ENCODE results near the gene KAT7. TPM values are rescaled to one million over a fixed set of nuclear protein-coding genes. Genes with fewer than 3 reads are reported as not detected.

KAT7 gene
- polyA plus RNA-seq, 2 donors = 5.7 to 11.8 TPM

GRCh38 chr17:49873466-49873865 is 85.0 kb downstream of the KAT7 start:
- Histone ChIP-seq H3K9me3 (ENCODE audit: control insufficient read depth in 2 of 2, insufficient read depth in 1 of 2, low read depth in 1 of 2, low read length in 1 of 2) (no peaks in the 10 kb centered on the region), H3K4me1 (ENCODE audit: control insufficient read depth in 2 of 2, insufficient read depth in 2 of 2, low read length in 1 of 2) (peaks cover 0 to 4% of the 10 kb centered on the region in 2 donors), H3K27me3 (ENCODE audit: control insufficient read depth in 1 of 2, insufficient read depth in 2 of 2, low read length in 2 of 2) (no peaks in the 10 kb centered on the region), H3K36me3 (ENCODE audit: control insufficient read depth in 2 of 2, insufficient read depth in 2 of 2, low read length in 1 of 2) (no peaks in the 10 kb centered on the region), H3K27ac (ENCODE audit: low read depth in 2 of 2, low read length in 1 of 2) (no peak overlapping the region), H3K4me3 (ENCODE audit: low read depth in 1 of 2, low read length in 2 of 2) (no peak overlapping the region)
- 63 to 76% methylated on average over 6 of the region's 6 CpGs for WGBS, 2 donors

- no peaks in the 10 kb centered on the region for H3K27me3 ChIP-seq (ENCODE audit: control insufficient read depth in 1 of 2, insufficient read depth in 2 of 2, low read length in 2 of 2)
- no peak overlapping the region for H3K27ac ChIP-seq (ENCODE audit: low read depth in 2 of 2, low read length in 1 of 2)
- WGBS, 2 donors = 73 to 84% methylated on average over 3 of the region's 3 CpGs
- no peak overlapping the region for H3K4me3 ChIP-seq (ENCODE audit: low read depth in 1 of 2, low read length in 2 of 2)
- H3K36me3 ChIP-seq (ENCODE audit: control insufficient read depth in 2 of 2, insufficient read depth in 2 of 2, low read length in 1 of 2) = no peaks in the 10 kb centered on the region
- peaks cover 0 to 4% of the 10 kb centered on the region in 2 donors for H3K4me1 ChIP-seq (ENCODE audit: control insufficient read depth in 2 of 2, insufficient read depth in 2 of 2, low read length in 1 of 2)
- no peaks in the 10 kb centered on the region for H3K9me3 ChIP-seq (ENCODE audit: control insufficient read depth in 2 of 2, insufficient read depth in 1 of 2, low read depth in 1 of 2, low read length in 1 of 2)
These were observed 85.4 kb downstream of the KAT7 start for GRCh38 chr17:49873926-49874325.

- Histone ChIP-seq H3K9me3 (ENCODE audit: control insufficient read depth in 2 of 2, insufficient read depth in 1 of 2, low read depth in 1 of 2, low read length in 1 of 2) (no peaks in the 10 kb centered on the region), H3K4me3 (ENCODE audit: low read depth in 1 of 2, low read length in 2 of 2) (no peak overlapping the region), H3K27me3 (ENCODE audit: control insufficient read depth in 1 of 2, insufficient read depth in 2 of 2, low read length in 2 of 2) (no peaks in the 10 kb centered on the region), H3K36me3 (ENCODE audit: control insufficient read depth in 2 of 2, insufficient read depth in 2 of 2, low read length in 1 of 2) (no peaks in the 10 kb centered on the region), H3K4me1 (ENCODE audit: control insufficient read depth in 2 of 2, insufficient read depth in 2 of 2, low read length in 1 of 2) (peaks cover 0 to 4% of the 10 kb centered on the region in 2 donors), H3K27ac (ENCODE audit: low read depth in 2 of 2, low read length in 1 of 2) (no peak overlapping the region)
- WGBS, 2 donors = 60 to 74% methylated on average over 2 of the region's 2 CpGs
These were observed 86.4 kb downstream of the KAT7 start for GRCh38 chr17:49874911-49875310.

- Histone ChIP-seq H3K27ac (ENCODE audit: low read depth in 2 of 2, low read length in 1 of 2) (no peak overlapping the region), H3K4me3 (ENCODE audit: low read depth in 1 of 2, low read length in 2 of 2) (no peak overlapping the region), H3K4me1 (ENCODE audit: control insufficient read depth in 2 of 2, insufficient read depth in 2 of 2, low read length in 1 of 2) (peaks cover 0 to 4% of the 10 kb centered on the region in 2 donors), H3K9me3 (ENCODE audit: control insufficient read depth in 2 of 2, insufficient read depth in 1 of 2, low read depth in 1 of 2, low read length in 1 of 2) (no peaks in the 10 kb centered on the region), H3K27me3 (ENCODE audit: control insufficient read depth in 1 of 2, insufficient read depth in 2 of 2, low read length in 2 of 2) (no peaks in the 10 kb centered on the region), H3K36me3 (ENCODE audit: control insufficient read depth in 2 of 2, insufficient read depth in 2 of 2, low read length in 1 of 2) (no peaks in the 10 kb centered on the region)
- WGBS, 2 donors = 50 to 56% methylated on average over 9 of the region's 9 CpGs
These were observed 87.2 kb downstream of the KAT7 start for GRCh38 chr17:49875685-49876084.

- H3K36me3 ChIP-seq (ENCODE audit: control insufficient read depth in 2 of 2, insufficient read depth in 2 of 2, low read length in 1 of 2) = no peaks in the 10 kb centered on the region
- 67 to 75% methylated on average over 14 of the region's 14 CpGs for WGBS, 2 donors
- no peak overlapping the region for H3K4me3 ChIP-seq (ENCODE audit: low read depth in 1 of 2, low read length in 2 of 2)
- no peaks in the 10 kb centered on the region for H3K9me3 ChIP-seq (ENCODE audit: control insufficient read depth in 2 of 2, insufficient read depth in 1 of 2, low read depth in 1 of 2, low read length in 1 of 2)
- H3K4me1 ChIP-seq (ENCODE audit: control insufficient read depth in 2 of 2, insufficient read depth in 2 of 2, low read length in 1 of 2) = no peaks in the 10 kb centered on the region
- H3K27me3 ChIP-seq (ENCODE audit: control insufficient read depth in 1 of 2, insufficient read depth in 2 of 2, low read length in 2 of 2) = peaks cover 0 to 3% of the 10 kb centered on the region in 2 donors
- no peak overlapping the region for H3K27ac ChIP-seq (ENCODE audit: low read depth in 2 of 2, low read length in 1 of 2)
These were observed 90.7 kb downstream of the KAT7 start for GRCh38 chr17:49878931-49879904.

- 5 to 8% methylated on average over 41 of the region's 41 CpGs for WGBS, 2 donors
- Histone ChIP-seq H3K4me3 (ENCODE audit: low read depth in 1 of 2, low read length in 2 of 2) (no peak overlapping the region), H3K27me3 (ENCODE audit: control insufficient read depth in 1 of 2, insufficient read depth in 2 of 2, low read length in 2 of 2) (peaks cover 0 to 3% of the 10 kb centered on the region in 2 donors), H3K36me3 (ENCODE audit: control insufficient read depth in 2 of 2, insufficient read depth in 2 of 2, low read length in 1 of 2) (no peaks in the 10 kb centered on the region), H3K9me3 (ENCODE audit: control insufficient read depth in 2 of 2, insufficient read depth in 1 of 2, low read depth in 1 of 2, low read length in 1 of 2) (no peaks in the 10 kb centered on the region), H3K27ac (ENCODE audit: low read depth in 2 of 2, low read length in 1 of 2) (no peak overlapping the region), H3K4me1 (ENCODE audit: control insufficient read depth in 2 of 2, insufficient read depth in 2 of 2, low read length in 1 of 2) (no peaks in the 10 kb centered on the region)
These were observed 92.0 kb downstream of the KAT7 start for GRCh38 chr17:49880291-49881053.

GRCh38 chr17:49881054-49881402 is 92.5 kb downstream of the KAT7 start:
- 39 to 44% methylated on average over 4 to 5 of the region's 5 CpGs for WGBS, 2 donors
- Histone ChIP-seq H3K4me1 (ENCODE audit: control insufficient read depth in 2 of 2, insufficient read depth in 2 of 2, low read length in 1 of 2) (peaks cover 0 to 2% of the 10 kb centered on the region in 2 donors), H3K27me3 (ENCODE audit: control insufficient read depth in 1 of 2, insufficient read depth in 2 of 2, low read length in 2 of 2) (peaks cover 0 to 3% of the 10 kb centered on the region in 2 donors), H3K9me3 (ENCODE audit: control insufficient read depth in 2 of 2, insufficient read depth in 1 of 2, low read depth in 1 of 2, low read length in 1 of 2) (no peaks in the 10 kb centered on the region), H3K36me3 (ENCODE audit: control insufficient read depth in 2 of 2, insufficient read depth in 2 of 2, low read length in 1 of 2) (no peaks in the 10 kb centered on the region), H3K4me3 (ENCODE audit: low read depth in 1 of 2, low read length in 2 of 2) (no peak overlapping the region), H3K27ac (ENCODE audit: low read depth in 2 of 2, low read length in 1 of 2) (no peak overlapping the region)

- no peak overlapping the region for H3K4me3 ChIP-seq (ENCODE audit: low read depth in 1 of 2, low read length in 2 of 2)
- peaks cover 2 to 5% of the 10 kb centered on the region in 2 donors for H3K4me1 ChIP-seq (ENCODE audit: control insufficient read depth in 2 of 2, insufficient read depth in 2 of 2, low read length in 1 of 2)
- peaks cover 0 to 3% of the 10 kb centered on the region in 2 donors for H3K27me3 ChIP-seq (ENCODE audit: control insufficient read depth in 1 of 2, insufficient read depth in 2 of 2, low read length in 2 of 2)
- no peaks in the 10 kb centered on the region for H3K36me3 ChIP-seq (ENCODE audit: control insufficient read depth in 2 of 2, insufficient read depth in 2 of 2, low read length in 1 of 2)
- H3K27ac ChIP-seq (ENCODE audit: low read depth in 2 of 2, low read length in 1 of 2) = no peak overlapping the region
- H3K9me3 ChIP-seq (ENCODE audit: control insufficient read depth in 2 of 2, insufficient read depth in 1 of 2, low read depth in 1 of 2, low read length in 1 of 2) = no peaks in the 10 kb centered on the region
- 51 to 66% methylated on average over 7 of the region's 7 CpGs for whole genome bisulfite sequencing, 2 donors
These were observed 94.0 kb downstream of the KAT7 start for GRCh38 chr17:49882434-49882833.

Measured in esophagus (tissue), 2 donors.